GM12878 (cell line): Measurements from ENCODE around the gene TEFM.

ENCODE experiments used
- ASH2L ChIP-seq: fragments of 300-600, 200-600 bp; sonication (generic); IDR thresholded peaks from 2 replicates; pipeline ENCODE4 v1.6.1; 2017; ENCODE audit warnings: low read depth, mild to moderate bottlenecking, borderline replicate concordance
- MYB ChIP-seq: fragments of 150-350 bp; IDR thresholded peaks from 2 replicates; pipeline ENCODE4 v1.6.1; 2014; ENCODE audit warnings: mild to moderate bottlenecking, low read depth, low read length, borderline replicate concordance
- NBN ChIP-seq: fragments of 450-650 bp; IDR thresholded peaks from 2 replicates; pipeline ENCODE4 v1.6.1; 2016
- NRF1 ChIP-seq: conservative IDR thresholded peaks from 2 replicates; pipeline ENCODE4 v1.6.1; 2011; ENCODE audit warnings: mild to moderate bottlenecking, low read depth, low read length, improper control_type of control experiment
- POLR2AphosphoS5 ChIP-seq: IDR thresholded peaks from 2 replicates; pipeline ENCODE4 v1.6.1; 2011; ENCODE audit warnings: mild to moderate bottlenecking, low read length, inconsistent platforms
- RAD21 ChIP-seq: IDR thresholded peaks from 2 replicates; pipeline ENCODE4 v1.6.1; 2011; ENCODE audit warnings: mild to moderate bottlenecking, low read depth, low read length, moderate library complexity; ENCODE audit not compliant: insufficient read depth
- RB1 ChIP-seq: fragments of 450-650 bp; formaldehyde crosslinking; IDR thresholded peaks from 2 replicates; pipeline ENCODE4 v1.6.1; 2017; ENCODE audit warnings: mild to moderate bottlenecking, borderline replicate concordance
- SRF ChIP-seq, 2 experiments: IDR thresholded peaks; 2 replicates each; pipeline ENCODE4 v1.6.1; 2011; ENCODE audit warnings: low read depth in 2 of 2, low read length in 2 of 2, mild to moderate bottlenecking in 1 of 2, moderate library complexity in 1 of 2
- ZZZ3 ChIP-seq: IDR thresholded peaks from 2 replicates; pipeline ENCODE4 v1.6.1; 2011; ENCODE audit warnings: low read depth; ENCODE audit not compliant: control insufficient read depth, insufficient read length
- TF ChIP-seq, protein P1 (sequence below): IDR thresholded peaks from 2 replicates; pipeline ENCODE4 v1.6.1; 2011; ENCODE audit warnings: low read depth, low read length, improper control_type of control experiment, borderline replicate concordance
- TF ChIP-seq, protein P2 (sequence below): fragments of 450-650 bp; IDR thresholded peaks from 2 replicates; pipeline ENCODE4 v1.6.1; 2017; ENCODE audit warnings: mild to moderate bottlenecking, moderate library complexity
- TF ChIP-seq, protein P3 (sequence below), 3 experiments: IDR thresholded peaks in 2 of 3; conservative IDR thresholded peaks in 1 of 3; 2 replicates each; pipeline ENCODE4 v1.5.1; 2011; ENCODE audit warnings: low read depth in 3 of 3, low read length in 3 of 3, mild to moderate bottlenecking in 3 of 3, control low read depth in 2 of 3, moderate library complexity in 2 of 3, inconsistent platforms in 1 of 3, mixed read lengths in 1 of 3; ENCODE audit not compliant: control insufficient read depth in 2 of 3, insufficient read depth in 1 of 3; ENCODE audit errors: extremely low read depth in 1 of 3

DNA sequence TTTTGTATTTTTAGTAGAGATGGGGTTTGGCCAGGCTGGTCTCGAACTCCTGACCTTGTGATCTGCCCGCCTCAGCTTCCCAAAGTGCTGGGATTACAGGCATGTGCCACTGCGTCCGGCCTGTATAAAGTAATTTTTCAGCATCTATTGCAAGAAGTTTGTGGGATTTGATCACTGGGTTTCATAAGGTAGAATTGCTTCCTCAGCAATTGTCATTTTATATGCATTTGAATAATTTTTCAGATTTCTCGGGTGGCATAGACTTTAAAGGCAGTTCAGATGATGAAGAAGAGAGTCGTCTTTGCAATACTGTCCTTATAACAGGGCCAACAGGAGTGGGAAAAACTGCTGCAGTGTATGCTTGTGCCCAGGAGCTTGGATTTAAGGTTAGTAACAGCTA is 37.0 kb downstream of the TEFM start:
- TF ChIP-seq, protein P1, sequence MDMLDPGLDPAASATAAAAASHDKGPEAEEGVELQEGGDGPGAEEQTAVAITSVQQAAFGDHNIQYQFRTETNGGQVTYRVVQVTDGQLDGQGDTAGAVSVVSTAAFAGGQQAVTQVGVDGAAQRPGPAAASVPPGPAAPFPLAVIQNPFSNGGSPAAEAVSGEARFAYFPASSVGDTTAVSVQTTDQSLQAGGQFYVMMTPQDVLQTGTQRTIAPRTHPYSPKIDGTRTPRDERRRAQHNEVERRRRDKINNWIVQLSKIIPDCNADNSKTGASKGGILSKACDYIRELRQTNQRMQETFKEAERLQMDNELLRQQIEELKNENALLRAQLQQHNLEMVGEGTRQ, result no peak
- TF ChIP-seq, protein P2, sequence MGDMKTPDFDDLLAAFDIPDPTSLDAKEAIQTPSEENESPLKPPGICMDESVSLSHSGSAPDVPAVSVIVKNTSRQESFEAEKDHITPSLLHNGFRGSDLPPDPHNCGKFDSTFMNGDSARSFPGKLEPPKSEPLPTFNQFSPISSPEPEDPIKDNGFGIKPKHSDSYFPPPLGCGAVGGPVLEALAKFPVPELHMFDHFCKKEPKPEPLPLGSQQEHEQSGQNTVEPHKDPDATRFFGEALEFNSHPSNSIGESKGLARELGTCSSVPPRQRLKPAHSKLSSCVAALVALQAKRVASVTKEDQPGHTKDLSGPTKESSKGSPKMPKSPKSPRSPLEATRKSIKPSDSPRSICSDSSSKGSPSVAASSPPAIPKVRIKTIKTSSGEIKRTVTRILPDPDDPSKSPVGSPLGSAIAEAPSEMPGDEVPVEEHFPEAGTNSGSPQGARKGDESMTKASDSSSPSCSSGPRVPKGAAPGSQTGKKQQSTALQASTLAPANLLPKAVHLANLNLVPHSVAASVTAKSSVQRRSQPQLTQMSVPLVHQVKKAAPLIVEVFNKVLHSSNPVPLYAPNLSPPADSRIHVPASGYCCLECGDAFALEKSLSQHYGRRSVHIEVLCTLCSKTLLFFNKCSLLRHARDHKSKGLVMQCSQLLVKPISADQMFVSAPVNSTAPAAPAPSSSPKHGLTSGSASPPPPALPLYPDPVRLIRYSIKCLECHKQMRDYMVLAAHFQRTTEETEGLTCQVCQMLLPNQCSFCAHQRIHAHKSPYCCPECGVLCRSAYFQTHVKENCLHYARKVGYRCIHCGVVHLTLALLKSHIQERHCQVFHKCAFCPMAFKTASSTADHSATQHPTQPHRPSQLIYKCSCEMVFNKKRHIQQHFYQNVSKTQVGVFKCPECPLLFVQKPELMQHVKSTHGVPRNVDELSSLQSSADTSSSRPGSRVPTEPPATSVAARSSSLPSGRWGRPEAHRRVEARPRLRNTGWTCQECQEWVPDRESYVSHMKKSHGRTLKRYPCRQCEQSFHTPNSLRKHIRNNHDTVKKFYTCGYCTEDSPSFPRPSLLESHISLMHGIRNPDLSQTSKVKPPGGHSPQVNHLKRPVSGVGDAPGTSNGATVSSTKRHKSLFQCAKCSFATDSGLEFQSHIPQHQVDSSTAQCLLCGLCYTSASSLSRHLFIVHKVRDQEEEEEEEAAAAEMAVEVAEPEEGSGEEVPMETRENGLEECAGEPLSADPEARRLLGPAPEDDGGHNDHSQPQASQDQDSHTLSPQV, result no peak
- TF ChIP-seq, protein P3, sequence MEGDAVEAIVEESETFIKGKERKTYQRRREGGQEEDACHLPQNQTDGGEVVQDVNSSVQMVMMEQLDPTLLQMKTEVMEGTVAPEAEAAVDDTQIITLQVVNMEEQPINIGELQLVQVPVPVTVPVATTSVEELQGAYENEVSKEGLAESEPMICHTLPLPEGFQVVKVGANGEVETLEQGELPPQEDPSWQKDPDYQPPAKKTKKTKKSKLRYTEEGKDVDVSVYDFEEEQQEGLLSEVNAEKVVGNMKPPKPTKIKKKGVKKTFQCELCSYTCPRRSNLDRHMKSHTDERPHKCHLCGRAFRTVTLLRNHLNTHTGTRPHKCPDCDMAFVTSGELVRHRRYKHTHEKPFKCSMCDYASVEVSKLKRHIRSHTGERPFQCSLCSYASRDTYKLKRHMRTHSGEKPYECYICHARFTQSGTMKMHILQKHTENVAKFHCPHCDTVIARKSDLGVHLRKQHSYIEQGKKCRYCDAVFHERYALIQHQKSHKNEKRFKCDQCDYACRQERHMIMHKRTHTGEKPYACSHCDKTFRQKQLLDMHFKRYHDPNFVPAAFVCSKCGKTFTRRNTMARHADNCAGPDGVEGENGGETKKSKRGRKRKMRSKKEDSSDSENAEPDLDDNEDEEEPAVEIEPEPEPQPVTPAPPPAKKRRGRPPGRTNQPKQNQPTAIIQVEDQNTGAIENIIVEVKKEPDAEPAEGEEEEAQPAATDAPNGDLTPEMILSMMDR (IDR thresholded peaks at IDR 0.05 in 2 of 3, conservative IDR thresholded peaks at IDR 0.05 in 1 of 3; ENCODE audit: control insufficient read depth in 2 of 3, extremely low read depth in 1 of 3, insufficient read depth in 1 of 3, low read depth in 3 of 3, low read length in 3 of 3), result no peak
- no peak for TF ChIP-seq RAD21
- TF ChIP-seq NRF1, result no peak
- no peak for TF ChIP-seq MYB
- TF ChIP-seq RB1, result no peak
- TF ChIP-seq POLR2AphosphoS5, result no peak
- no peak for TF ChIP-seq ZZZ3
- TF ChIP-seq ASH2L, result no peak
- TF ChIP-seq NBN, result no peak
- TF ChIP-seq SRF (IDR thresholded peaks at IDR 0.05; ENCODE audit: low read depth in 2 of 2, low read length in 2 of 2), result no peak
